SH-SY5Y (cell line): ENCODE measurements around the gene RBM19.

ENCODE experiments used
- GATA2 ChIP-seq: IDR thresholded peaks from 2 replicates; pipeline ENCODE4 v1.6.1; 2011; ENCODE audit warnings: mild to moderate bottlenecking, low read depth, low read length
- GATA3 ChIP-seq: IDR thresholded peaks from 2 replicates; pipeline ENCODE4 v1.6.1; 2011; ENCODE audit warnings: low read depth, mild to moderate bottlenecking, low read length, moderate library complexity

GRCh38 chr12:113831476-113831875 is 134.6 kb downstream of the RBM19 start:
- no peak for TF ChIP-seq GATA3
- TF ChIP-seq GATA2: no peak
